ENCODE data around the gene CREB3L2. TPM values are rescaled to one million over a fixed set of nuclear protein-coding genes. Genes with fewer than 3 reads are reported as not detected.
"Not testable (repeated sequence)": the region's sequence is repeated elsewhere in the genome, so short reads cannot be mapped to it uniquely, and the experiment has no call there.

Gene CREB3L2
- total and polyA plus RNA-seq, 2 of the 4 experiments (the other 2 are of a cell fraction): 42.3 to 57.9 TPM

- H3K9ac ChIP-seq (ENCODE audit: low read depth, low read length): no peak overlapping the region
- no peak overlapping the region for H3K14ac ChIP-seq (replicated peaks; ENCODE audit: low read depth, low read length)
- in situ Hi-C loops (cut with MboI; ENCODE audit: low sequenced_read_pairs) (no loop called here), intact Hi-C loops (cut with micrococcal nuclease) (no loop called here), dilution Hi-C loops (cut with HindIII; ENCODE audit: low sequenced_read_pairs, unreplicated experiment) (no loop called here)
- H3K4me2 ChIP-seq (ENCODE audit: low read depth, low read length): no peak overlapping the region
- no TSS peak for BruUV-seq (replicated peaks)
- no peak for ATAC-seq (ENCODE audit: low read depth)
- ChIA-PET CTCF (no interaction called here), POLR2A (ENCODE audit: unreplicated experiment) (no interaction called here)
- no peak for DNase-seq
- no peak for TF ChIP-seq ELK1 (IDR thresholded peaks at IDR 0.05; ENCODE audit: borderline replicate concordance, low read depth, low read length)
- TF ChIP-seq BHLHE40 (IDR thresholded peaks at IDR 0.05; ENCODE audit: low read depth, low read length): no peak
- TF ChIP-seq RAD21 (IDR thresholded peaks at IDR 0.05; ENCODE audit: low read length): no peak
- no peak for TF ChIP-seq MAZ (IDR thresholded peaks at IDR 0.05; ENCODE audit: borderline replicate concordance, low read depth, low read length)
- TF ChIP-seq SMC3 (IDR thresholded peaks at IDR 0.05; ENCODE audit: low read depth, low read length): no peak
- TF ChIP-seq POLR2A (IDR thresholded peaks at IDR 0.05; ENCODE audit: low read depth, low read length): no peak
- no peak for TF ChIP-seq RFX5 (IDR thresholded peaks at IDR 0.05; ENCODE audit: low read depth, low read length)
- no peak for TF ChIP-seq MAFK (IDR thresholded peaks at IDR 0.05; ENCODE audit: low read depth, low read length)
- no peaks in the 10 kb centered on the region; a peak in 1 of 4 replicates for H3K79me1 ChIP-seq (ENCODE audit: low read depth in 1 of 2, low read length in 2 of 2)
- peaks cover 9% of the 10 kb centered on the region for H3K4me1 ChIP-seq (ENCODE audit: control insufficient read depth, insufficient read depth, low read length)
- H4K5ac ChIP-seq (ENCODE audit: low read depth, low read length): no peak overlapping the region
- H3K27ac ChIP-seq (ENCODE audit: insufficient read depth, low read length): no peak overlapping the region
- no peak overlapping the region for H2AK9ac ChIP-seq (replicated peaks; ENCODE audit: low read depth, low read length, poor library complexity)
- WGBS, 2 experiments (ENCODE audit: extremely low coverage in 2 of 2, insufficient read length in 1 of 2): no CpG with 5 or more reads among the region's 2 CpGs
- H3K18ac ChIP-seq (ENCODE audit: low read depth, low read length): no peak overlapping the region
- no peak overlapping the region for H2AK5ac ChIP-seq (ENCODE audit: low read depth, low read length)
- H2BK5ac ChIP-seq (ENCODE audit: low read depth, low read length, poor library complexity, severe bottlenecking): no peak overlapping the region
- H2BK120ac ChIP-seq (ENCODE audit: low read depth, low read length): no peak overlapping the region
- no peak overlapping the region for H3K4me3 ChIP-seq (ENCODE audit: insufficient read depth, low read depth, low read length)
- H3K27me3 ChIP-seq (ENCODE audit: control insufficient read depth, insufficient read depth, low read length): no peaks in the 10 kb centered on the region
- H4K20me1 ChIP-seq (ENCODE audit: insufficient read depth, low read length): no peaks in the 10 kb centered on the region
- no peak overlapping the region for H2BK20ac ChIP-seq (ENCODE audit: low read depth, low read length)
- no peak overlapping the region for H2AFZ ChIP-seq (replicated peaks; ENCODE audit: low read length, poor library complexity)
- H3K9me3 ChIP-seq (ENCODE audit: control insufficient read depth, insufficient read depth, low read length): peaks cover 13% of the 10 kb centered on the region
- H3K23ac ChIP-seq (ENCODE audit: low read depth, low read length): no peak overlapping the region
- H3K36me3 ChIP-seq (ENCODE audit: control insufficient read depth, insufficient read depth, low read length): 0 out of 2 replicates have a peak, but pooled peaks cover 2% of the 10 kb centered on the region
- no peak overlapping the region for H4K91ac ChIP-seq (ENCODE audit: insufficient read depth, low read depth, low read length)
- no peaks in the 10 kb centered on the region for H3K9me1 ChIP-seq (ENCODE audit: insufficient read depth, low read length)
- H3K4ac ChIP-seq (ENCODE audit: low read depth, low read length): no peak overlapping the region
- H2BK15ac ChIP-seq (ENCODE audit: low read depth, low read length): no peak overlapping the region
- no peak overlapping the region for H4K8ac ChIP-seq (ENCODE audit: low read depth in 2 of 2, low read length in 2 of 2)
- H3K56ac ChIP-seq (ENCODE audit: extremely low read depth, insufficient read depth, low read length): no peak overlapping the region
Observed at GRCh38 chr7:137832382-137832781, 169.5 kb downstream of the CREB3L2 start.

GRCh38 chr7:137831555-137831954, 170.3 kb downstream of the CREB3L2 start:
- DNase-seq; H3K4me2 ChIP-seq (ENCODE audit: low read depth, low read length); H3K9me1 ChIP-seq (ENCODE audit: insufficient read depth, low read length); H4K91ac ChIP-seq (ENCODE audit: insufficient read depth, low read depth, low read length); H3K36me3 ChIP-seq (ENCODE audit: control insufficient read depth, insufficient read depth, low read length); dilution Hi-C loops (cut with HindIII; ENCODE audit: low sequenced_read_pairs, unreplicated experiment); H2AFZ ChIP-seq (replicated peaks; ENCODE audit: low read length, poor library complexity); CTCF ChIA-PET; H3K14ac ChIP-seq (replicated peaks; ENCODE audit: low read depth, low read length); BruUV-seq (replicated peaks); H3K56ac ChIP-seq (ENCODE audit: extremely low read depth, insufficient read depth, low read length); H4K8ac ChIP-seq (ENCODE audit: low read depth in 2 of 2, low read length in 2 of 2); H4K20me1 ChIP-seq (ENCODE audit: insufficient read depth, low read length); H3K27ac ChIP-seq (ENCODE audit: insufficient read depth, low read length); H3K18ac ChIP-seq (ENCODE audit: low read depth, low read length); POLR2A ChIA-PET (ENCODE audit: unreplicated experiment); in situ Hi-C loops (cut with MboI; ENCODE audit: low sequenced_read_pairs); H3K4me3 ChIP-seq (ENCODE audit: insufficient read depth, low read depth, low read length); H4K5ac ChIP-seq (ENCODE audit: low read depth, low read length); H2AK5ac ChIP-seq (ENCODE audit: low read depth, low read length); H2BK120ac ChIP-seq (ENCODE audit: low read depth, low read length); H2BK15ac ChIP-seq (ENCODE audit: low read depth, low read length); H3K79me1 ChIP-seq (ENCODE audit: low read depth in 1 of 2, low read length in 2 of 2); ATAC-seq (ENCODE audit: low read depth); intact Hi-C loops (cut with micrococcal nuclease); H3K4me1 ChIP-seq (ENCODE audit: control insufficient read depth, insufficient read depth, low read length); H3K23ac ChIP-seq (ENCODE audit: low read depth, low read length); H3K4ac ChIP-seq (ENCODE audit: low read depth, low read length); H2BK20ac ChIP-seq (ENCODE audit: low read depth, low read length); H3K27me3 ChIP-seq (ENCODE audit: control insufficient read depth, insufficient read depth, low read length); H2AK9ac ChIP-seq (replicated peaks; ENCODE audit: low read depth, low read length, poor library complexity); H3K9ac ChIP-seq (ENCODE audit: low read depth, low read length); H2BK5ac ChIP-seq (ENCODE audit: low read depth, low read length, poor library complexity, severe bottlenecking): not testable (repeated sequence)
- no CpG with 5 or more reads among the region's 1 CpG for WGBS, 2 experiments (ENCODE audit: extremely low coverage in 2 of 2, insufficient read length in 1 of 2)
- H3K9me3 ChIP-seq (ENCODE audit: control insufficient read depth, insufficient read depth, low read length): peaks cover 13% of the 10 kb centered on the region
